K562 (cell line): Measurements from ENCODE around the gene SS18L1. TPM values are rescaled to one million over a fixed set of nuclear protein-coding genes. Genes with fewer than 3 reads are reported as not detected.

ENCODE experiments used
- ARID4B ChIP-seq: sonication (generic); formaldehyde crosslinking; IDR thresholded peaks from 2 replicates; pipeline ENCODE4 v1.8.0; 2022; ENCODE audit warnings: mild to moderate bottlenecking, missing genetic modification reagents
- GATAD2B ChIP-seq: fragments of 450-650 bp; IDR thresholded peaks from 2 replicates; pipeline ENCODE4 v1.6.1; 2017; ENCODE audit warnings: mild to moderate bottlenecking, borderline replicate concordance
- NKRF ChIP-seq: fragments of 450-650 bp; IDR thresholded peaks from 2 replicates; pipeline ENCODE4 v1.6.1; 2016; ENCODE audit warnings: borderline replicate concordance
- polyA plus RNA-seq, 8 experiments: library from polyadenylated mRNA; depleted of rRNA in 4 of 8; stranded (reverse) in 5 of 8; unstranded in 3 of 8; fragments of >200 nt; fragmentation: Nextera tagmentation in 2 of 8; fragmentation: Illumina TruSeq in 1 of 8; extraction: Ambion mirVana in 2 of 8; extraction: Trizol in 1 of 8; gene quantifications; 2 replicates each; pipeline versions ENCODE4 v1.2.1 to v1.2.3, GENCODE V29; 2011 to 2014; ENCODE audit warnings: inconsistent platforms in 1 of 8, missing spikeins in 1 of 8
- total RNA-seq, 7 experiments: library from RNA; depleted of rRNA in 6 of 7; stranded (reverse); fragments of >200 nt in 6 of 7; fragmentation: Illumina TruSeq in 2 of 7; extraction: Trizol in 2 of 7; gene quantifications; 2 replicates each; pipeline versions ENCODE4 v1.2.1 to v1.2.3, GENCODE V29; 2011 to 2021; ENCODE audit warnings: low replicate concordance in 1 of 7

Gene SS18L1
- total and polyA plus RNA-seq, 9 of the 15 experiments (the other 6 are each of a cell fraction or from before 2014, with no cell fraction given): 2.7 to 28.3 (median 15.1) TPM

GRCh38 chr20:62123450-62124118, 20.0 kb upstream of the SS18L1 start (continued):
- 0 out of 2 replicates have a peak, but pooled peaks have one; percentile 6 for TF ChIP-seq ARID4B (CRISPR knock-in tag)
- 0 out of 2 replicates have a peak, but pooled peaks have one; percentile 2 for TF ChIP-seq NKRF
- TF ChIP-seq GATAD2B: no peak
